HepG2 (cell line): Measurements from ENCODE around the gene EXPH5. TPM values are rescaled to one million over a fixed set of nuclear protein-coding genes. Genes with fewer than 3 reads are reported as not detected.

Experiments used
- ATAC-seq: fragments of 200-7000 bp; cut with Tn5 transposase; 3 replicates; pipeline ENCODE4 v1.9.1; 2020; ENCODE audit warnings: mild to moderate bottlenecking, moderate library complexity
- BruUV-seq: library from RNA; stranded (reverse); fragments of 400-500 nt; replicated peaks from 2 replicates; lab custom pipeline; 2021; lab: Mats Ljungman, UMichigan
- CTCF ChIA-PET: fragments of 300-600 bp; formaldehyde crosslinking; extraction: SDS; loops from one replicate; lab custom pipeline; 2021; ENCODE audit warnings: low total read pairs, inconsistent platforms, low intra/inter-chr PET ratio; lab: Yijun Ruan, JAX
- POLR2A ChIA-PET: fragments of 350-600 bp; sonication (Branson Sonifier 250); formaldehyde crosslinking; loops from one replicate; lab custom pipeline; 2020; ENCODE audit warnings: antibody characterized with exemption, inconsistent platforms; lab: Yijun Ruan, JAX
- DNase-seq: peaks from one replicate; pipeline ENCODE4 v3.0.0-alpha.2; 2015; ENCODE audit warnings: low spot score
- FAIRE-seq: peaks from 3 replicates; lab custom pipeline; 2011; peaks lifted over from hg19 to GRCh38; lab: Jason Lieb, UNC
- H2AFZ ChIP-seq: one replicate; pipeline ENCODE4 v1.6.1; 2011; ENCODE audit warnings: low read length, inconsistent platforms
- H3K27ac ChIP-seq: fragments of 300-600 bp; 3 replicates; pipeline ENCODE4 v1.8.0; 2011; ENCODE audit warnings: mixed run types, mild to moderate bottlenecking, mixed read lengths, low read length, inconsistent platforms; ENCODE audit not compliant: insufficient read depth; ENCODE audit errors: extremely low read length
- H3K27me3 ChIP-seq, 2 experiments: fragments of 200-600 bp in 1 of 2; 2 replicates in 1 of 2; 3 replicates in 1 of 2; pipeline versions ENCODE4 v1.6.0 to v1.8.0; 2011; ENCODE audit warnings: low read length in 2 of 2, mild to moderate bottlenecking in 2 of 2, moderate library complexity in 2 of 2, inconsistent platforms in 1 of 2; ENCODE audit not compliant: insufficient read depth in 2 of 2, control insufficient read depth in 1 of 2
- H3K36me3 ChIP-seq, 2 experiments: fragments of 200-600 bp in 1 of 2; replicated peaks in 1 of 2; 2 replicates in 1 of 2; 3 replicates in 1 of 2; pipeline versions ENCODE4 v1.5.1 to v1.8.0; 2011; ENCODE audit warnings: low read length in 2 of 2, inconsistent platforms in 1 of 2; ENCODE audit not compliant: insufficient read depth in 2 of 2, control insufficient read depth in 1 of 2
- H3K4me1 ChIP-seq: 2 replicates; pipeline ENCODE4 v1.5.1; 2012; ENCODE audit warnings: low read length, inconsistent platforms; ENCODE audit not compliant: insufficient read depth
- H3K4me2 ChIP-seq: 2 replicates; pipeline ENCODE4 v1.6.0; 2011; ENCODE audit warnings: low read depth, low read length, inconsistent platforms
- H3K4me3 ChIP-seq, 3 experiments: fragments of 200-600 bp in 1 of 3; sonication (generic), shearing (Covaris generic) in 1 of 3; replicated peaks in 1 of 3; 2 replicates each; pipeline ENCODE4 v1.5.1; 2011 to 2016; ENCODE audit warnings: low read length in 3 of 3, inconsistent platforms in 2 of 3, low read depth in 2 of 3, mild to moderate bottlenecking in 2 of 3, control low read depth in 1 of 3, mixed read lengths in 1 of 3; ENCODE audit not compliant: insufficient read depth in 1 of 3
- H3K79me2 ChIP-seq: one replicate; pipeline ENCODE4 v1.6.1; 2011; ENCODE audit warnings: low read length, inconsistent platforms; ENCODE audit not compliant: insufficient read depth
- H3K9ac ChIP-seq: 2 replicates; pipeline ENCODE4 v1.6.0; 2011; ENCODE audit warnings: mild to moderate bottlenecking, low read depth, low read length, inconsistent platforms; ENCODE audit not compliant: insufficient read depth
- H3K9me3 ChIP-seq: 2 replicates; pipeline ENCODE4 v1.5.1; 2012; ENCODE audit warnings: mild to moderate bottlenecking, low read length
- H4K20me1 ChIP-seq: 2 replicates; pipeline ENCODE4 v1.6.0; 2011; ENCODE audit warnings: inconsistent platforms, mild to moderate bottlenecking, low read length, moderate library complexity; ENCODE audit not compliant: insufficient read depth
- ASH2L ChIP-seq: fragments of 300-600, 200-600 bp; sonication (generic); IDR thresholded peaks from 2 replicates; pipeline ENCODE4 v1.7.0; 2017; ENCODE audit warnings: low read depth, mild to moderate bottlenecking, moderate library complexity, mixed read lengths, low read length; ENCODE audit not compliant: insufficient read length
- ELK4 ChIP-seq: sonication (generic); formaldehyde crosslinking; IDR thresholded peaks from 2 replicates; pipeline ENCODE4 v1.9.0; 2021; ENCODE audit warnings: missing genetic modification reagents, borderline replicate concordance
- ERF ChIP-seq: IDR thresholded peaks from 2 replicates; pipeline ENCODE4 v1.6.1; 2018; ENCODE audit warnings: missing biosample characterization, missing genetic modification reagents
- HNRNPL ChIP-seq: fragments of 200-400 bp; formaldehyde crosslinking; IDR thresholded peaks from 2 replicates; pipeline ENCODE4 v1.6.1; 2017; ENCODE audit warnings: mild to moderate bottlenecking, low read depth, low read length
- KAT8 ChIP-seq: IDR thresholded peaks from 2 replicates; pipeline ENCODE4 v1.6.1; 2016; ENCODE audit warnings: missing genetic modification reagents, missing compliant biosample characterization
- KLF13 ChIP-seq: sonication (generic); formaldehyde crosslinking; IDR thresholded peaks from 2 replicates; pipeline ENCODE4 v1.4.0; 2020; ENCODE audit warnings: mild to moderate bottlenecking, missing genetic modification reagents
- NBN ChIP-seq: fragments of 450-650 bp; conservative IDR thresholded peaks from 2 replicates; pipeline ENCODE4 v1.6.1; 2017
- NFRKB ChIP-seq: fragments of 450-650 bp; IDR thresholded peaks from 2 replicates; pipeline ENCODE4 v1.6.1; 2017
- SMARCE1 ChIP-seq: fragments of 450-650 bp; IDR thresholded peaks from 2 replicates; pipeline ENCODE4 v1.6.1; 2017; ENCODE audit warnings: borderline replicate concordance
- SMC3 ChIP-seq: IDR thresholded peaks from 2 replicates; pipeline ENCODE4 v1.6.1; 2011; ENCODE audit warnings: low read length, improper control_type of control experiment
- SRSF4 ChIP-seq: fragments of 200-400 bp; formaldehyde crosslinking; IDR thresholded peaks from one replicate; pipeline ENCODE4 v1.6.1; 2018; ENCODE audit warnings: mild to moderate bottlenecking, low read depth, low read length, moderate library complexity; ENCODE audit not compliant: poor library complexity, severe bottlenecking
- SRSF9 ChIP-seq: fragments of 200-400 bp; formaldehyde crosslinking; IDR thresholded peaks from 2 replicates; pipeline ENCODE4 v1.6.1; 2018; ENCODE audit warnings: borderline replicate concordance, mild to moderate bottlenecking, low read depth, low read length; ENCODE audit not compliant: insufficient read depth, poor library complexity, severe bottlenecking
- TBX2 ChIP-seq: sonication (generic); formaldehyde crosslinking; IDR thresholded peaks from 2 replicates; pipeline ENCODE4 v1.5.0; 2020; ENCODE audit warnings: missing genetic modification reagents, mild to moderate bottlenecking, borderline replicate concordance
- TCF7L2 ChIP-seq: IDR thresholded peaks from 2 replicates; pipeline ENCODE4 v1.6.1; 2011; ENCODE audit warnings: mild to moderate bottlenecking, low read depth, low read length, moderate library complexity
- TEAD2 ChIP-seq: sonication (generic); formaldehyde crosslinking; IDR thresholded peaks from 2 replicates; pipeline ENCODE4 v1.9.0; 2021; ENCODE audit warnings: missing genetic modification reagents
- ZBTB43 ChIP-seq: sonication (generic); formaldehyde crosslinking; conservative IDR thresholded peaks from 2 replicates; pipeline ENCODE4 v1.4.0; 2020; ENCODE audit warnings: missing genetic modification reagents
- ZFP62 ChIP-seq: sonication (generic); formaldehyde crosslinking; IDR thresholded peaks from 2 replicates; pipeline ENCODE4 v1.4.0; 2020; ENCODE audit warnings: missing genetic modification reagents
- ZNF230 ChIP-seq: sonication (generic); formaldehyde crosslinking; IDR thresholded peaks from 2 replicates; pipeline ENCODE4 v1.4.0; 2020; ENCODE audit warnings: mild to moderate bottlenecking, missing genetic modification reagents
- ZNF501 ChIP-seq: sonication (generic); formaldehyde crosslinking; IDR thresholded peaks from 2 replicates; pipeline ENCODE4 v1.5.1; 2020; ENCODE audit warnings: mild to moderate bottlenecking, moderate library complexity, missing genetic modification reagents
- ZNF7 ChIP-seq: IDR thresholded peaks from 2 replicates; pipeline ENCODE4 v1.6.1; 2016; ENCODE audit warnings: missing biosample characterization, missing genetic modification reagents
- ZNF709 ChIP-seq: sonication (generic); formaldehyde crosslinking; IDR thresholded peaks from 2 replicates; pipeline ENCODE4 v1.5.0; 2020; ENCODE audit warnings: mild to moderate bottlenecking, missing genetic modification reagents
- ZNF777 ChIP-seq: sonication (generic); formaldehyde crosslinking; IDR thresholded peaks from 2 replicates; pipeline ENCODE4 v1.4.0; 2020; ENCODE audit warnings: missing genetic modification reagents
- ZNF883 ChIP-seq: sonication (generic); formaldehyde crosslinking; IDR thresholded peaks from 2 replicates; pipeline ENCODE4 v1.5.1; 2020; ENCODE audit warnings: mild to moderate bottlenecking, missing genetic modification reagents; ENCODE audit errors: not compliant biosample characterization
- WGBS: methylation state at CpG from one replicate; pipeline ENCODE4 v1.1.6; 2017; ENCODE audit warnings: low lambda C conversion rate; 5-methylcytosine and 5-hydroxymethylcytosine counted together
- in situ Hi-C: cut with HindIII; loops from 2 replicates; pipeline ENCODE4 v1.10.0; 2017; ENCODE audit warnings: low pct_unique_long_range_greater_than_20kb; ENCODE audit not compliant: extremely low pct_ligation_motif_present
- intact Hi-C: fragments of 100-400 bp; cut with micrococcal nuclease; formaldehyde crosslinking; loops from one replicate; pipeline ENCODE4 v1.10.0; 2022; ENCODE audit not compliant: unreplicated experiment
- polyA plus RNA-seq, 8 experiments: library from polyadenylated mRNA; depleted of rRNA in 3 of 8; stranded (reverse) in 7 of 8; unstranded in 1 of 8; fragments of >200 nt; fragmentation: Illumina TruSeq in 4 of 8; extraction: Trizol in 4 of 8; gene quantifications; 2 replicates each; pipeline versions ENCODE4 v1.2.1 to v1.2.3, GENCODE V29; 2011 to 2016; ENCODE audit warnings: low read depth in 4 of 8, missing spikeins in 1 of 8, mixed read lengths in 1 of 8; ENCODE audit not compliant: insufficient read depth in 1 of 8
- total RNA-seq, 5 experiments: library from RNA; depleted of rRNA; stranded (reverse); fragments of >200 nt; fragmentation: Illumina TruSeq; extraction: Trizol; gene quantifications; 2 replicates each; pipeline ENCODE4 v1.2.3, GENCODE V29; 2016; ENCODE audit warnings: low read depth in 1 of 5

EXPH5 gene
- total and polyA plus RNA-seq, 2 of the 13 experiments (the other 11 are each of a cell fraction or from before 2014, with no cell fraction given) = under 0.01 to 0.02 TPM

- no peak for TF ChIP-seq ZBTB43 (CRISPR knock-in tag)
- no peak for TF ChIP-seq ZNF501
- no peak for TF ChIP-seq NFRKB
- TF ChIP-seq ZNF777 (CRISPR knock-in tag) = no peak
- no peak for TF ChIP-seq ERF (CRISPR knock-in tag)
- TF ChIP-seq NBN = no peak
- TF ChIP-seq, all 625 proteins: peak for 0
Observed at GRCh38 chr11:108496643-108497256, 96.8 kb downstream of the EXPH5 start (continued).

- no peak overlapping the region for H2AFZ ChIP-seq
- no peaks in the 10 kb centered on the region for H3K9me3 ChIP-seq
- H3K27ac ChIP-seq = no peak overlapping the region
- no peaks in the 10 kb centered on the region for H4K20me1 ChIP-seq
- ChIA-PET CTCF (no interaction called here), POLR2A (no interaction called here)
- H3K79me2 ChIP-seq = no peaks in the 10 kb centered on the region
- peaks cover 26% of the 10 kb centered on the region for H3K4me1 ChIP-seq
- TF ChIP-seq ZFP62 (CRISPR knock-in tag) (no peak), SMC3 (no peak), ELK4 (CRISPR knock-in tag) (no peak), HNRNPL (no peak), ZNF709 (no peak), ZNF777 (CRISPR knock-in tag) (no peak), KLF13 (CRISPR knock-in tag) (no peak), TBX2 (CRISPR knock-in tag) (no peak), KAT8 (CRISPR knock-in tag) (no peak), ZNF883 (no peak), SRSF9 (no peak), SRSF4 (no peak), ZNF230 (CRISPR knock-in tag) (no peak), TEAD2 (no peak), SMARCE1 (no peak), ZNF7 (CRISPR knock-in tag) (no peak), TCF7L2 (no peak), ASH2L (no peak)
- WGBS = 98% methylated on average over 3 of the region's 3 CpGs
- FAIRE-seq = no peak
- H3K9ac ChIP-seq = no peak overlapping the region
- no peak for DNase-seq
- intact Hi-C loops (loop anchor here (5.0 to 10.0 kb wide), 2 partner anchors 99 to 142 kb away; partner anchors contain the start of gene EXPH5), in situ Hi-C loops (no loop called here)
- H3K4me3 ChIP-seq = no peak overlapping the region
- no peak overlapping the region for H3K4me2 ChIP-seq
- ATAC-seq = no peak
- BruUV-seq = no TSS peak
- no peaks in the 10 kb centered on the region; a peak in 1 of 5 replicates for H3K36me3 ChIP-seq
- no peaks in the 10 kb centered on the region for H3K27me3 ChIP-seq
Observed at GRCh38 chr11:108495326-108495725, 98.2 kb downstream of the EXPH5 start.
